Activated T-cell treated with anti-CD3 and anti-CD28 coated beads for 24 hours (primary cell): ENCODE results near the gene AKT2.

Source experiments
- DNase-seq: peaks from one replicate; pipeline ENCODE4 v3.0.0-alpha.2; 2020; ENCODE audit warnings: low read depth

The AKT2 gene

DNA sequence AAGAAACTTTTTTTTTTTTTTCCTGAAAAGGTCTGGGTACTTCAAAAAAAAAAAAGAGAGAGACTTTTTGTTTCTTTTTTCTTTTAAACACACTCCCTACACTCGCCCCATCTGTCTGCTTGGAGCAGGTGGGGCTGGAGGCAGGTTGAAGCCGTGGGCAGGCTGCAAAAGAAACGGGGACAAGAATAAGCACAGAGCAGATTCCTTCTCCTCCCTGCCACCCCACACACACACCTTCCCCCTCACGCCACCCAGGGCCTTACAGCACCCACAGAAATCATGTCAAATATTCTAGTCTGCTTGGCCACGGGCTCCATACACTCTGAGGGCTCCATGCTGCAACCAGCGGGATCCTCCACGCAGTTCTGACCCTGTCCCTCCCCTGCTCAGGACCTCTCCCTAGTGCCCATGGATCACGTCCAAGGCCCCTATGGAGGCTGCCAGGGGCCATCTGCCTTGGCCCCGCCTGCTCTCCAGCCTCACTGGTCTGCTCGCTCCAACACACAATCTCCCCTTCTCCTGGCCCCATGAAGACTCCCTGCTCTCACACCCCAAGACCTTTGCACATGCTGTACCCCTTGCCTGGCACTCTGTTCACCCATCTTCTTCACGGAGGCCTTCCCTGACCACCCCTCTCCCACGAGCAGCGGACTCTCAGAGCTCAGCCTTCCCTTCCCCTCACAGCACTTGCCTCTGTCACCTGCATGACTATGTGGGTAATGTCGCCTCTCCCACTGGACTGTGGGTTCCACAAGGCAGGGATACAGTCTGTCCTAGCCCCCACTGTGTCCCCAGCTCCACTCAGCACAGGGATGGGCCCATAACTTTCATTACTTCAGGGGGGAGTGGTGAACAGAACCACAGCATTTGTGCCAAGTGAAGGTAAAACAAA lies 11.4 kb downstream of the AKT2 start:
- DNase-seq: no peak

DNA sequence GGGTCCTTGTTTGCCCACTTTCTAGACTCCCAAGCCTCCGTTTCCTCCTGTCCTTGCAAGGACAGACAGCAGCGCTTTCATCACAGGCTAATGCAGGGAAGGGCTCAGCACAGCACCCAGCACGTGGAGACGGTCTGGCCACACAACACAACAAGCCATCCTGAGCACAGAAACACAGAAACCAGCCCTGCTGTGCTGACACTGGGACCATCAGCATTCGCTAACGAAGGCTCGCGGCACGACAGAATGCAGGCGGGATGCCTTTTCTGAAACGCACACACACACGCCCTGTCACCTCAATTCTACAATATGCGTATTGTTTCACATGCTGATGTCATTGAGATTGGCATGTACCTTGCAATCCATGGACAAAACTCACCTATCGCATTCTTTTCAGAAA lies 12.9 kb downstream of the AKT2 start:
- DNase-seq: no peak

DNA sequence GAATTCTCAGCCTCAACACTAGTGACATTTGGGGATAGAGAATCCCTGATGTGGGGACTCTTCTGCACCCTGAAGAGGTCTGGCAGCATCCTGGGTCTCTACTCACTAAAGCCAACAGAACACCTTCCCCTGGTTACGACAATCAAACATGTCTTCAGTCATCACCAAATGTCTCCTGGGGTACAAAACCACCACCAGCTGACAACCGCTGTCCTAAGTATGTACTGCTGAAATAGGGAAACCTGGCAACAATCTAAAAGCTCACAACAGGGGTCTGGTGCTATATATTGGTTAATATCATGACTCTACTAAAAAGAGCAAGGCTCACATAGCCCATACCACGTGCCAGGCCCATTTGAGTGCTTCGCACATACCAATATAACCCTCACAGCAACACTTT lies 13.4 kb downstream of the AKT2 start:
- DNase-seq: no peak

DNA sequence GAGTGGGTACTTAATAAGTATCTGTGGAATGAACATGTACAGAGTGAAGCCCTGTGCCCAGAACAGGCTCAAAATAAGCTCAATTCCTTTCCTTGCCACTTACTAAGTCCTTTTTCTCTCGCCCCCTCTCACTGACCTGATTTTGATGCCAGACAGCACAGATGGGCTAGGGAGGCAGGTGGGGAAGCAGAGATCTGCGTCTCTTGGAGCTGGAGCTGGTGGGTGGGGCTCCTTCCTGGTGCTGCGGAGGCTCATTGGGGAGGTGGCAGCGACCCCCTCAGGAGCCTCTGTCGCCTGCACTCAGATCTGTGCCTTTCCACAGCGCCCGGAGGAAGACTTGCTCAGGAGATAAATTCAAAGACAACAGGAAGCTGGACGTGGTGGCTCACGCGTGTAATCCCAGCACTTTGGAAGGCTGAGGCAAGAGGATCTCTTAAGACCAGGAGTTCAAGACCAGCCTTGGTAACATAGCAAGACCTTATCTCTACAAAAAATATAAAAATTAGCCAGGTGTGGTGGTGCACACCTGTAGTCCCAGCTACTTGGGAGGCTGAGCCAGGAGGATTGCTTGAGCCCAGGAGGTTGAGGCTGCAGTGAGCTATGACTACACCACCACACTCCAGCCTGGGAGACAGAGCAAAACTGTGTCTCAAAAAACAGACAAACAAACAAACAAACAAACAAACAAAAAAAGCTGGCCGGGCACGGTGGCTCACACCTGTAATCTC lies 14.6 kb downstream of the AKT2 start:
- no peak for DNase-seq

- no peak for DNase-seq
These were observed 15.8 kb downstream of the AKT2 start for GRCh38 chr19:40269216-40269940.

- DNase-seq: no peak
These were observed 17.5 kb downstream of the AKT2 start for GRCh38 chr19:40267601-40267997.

- DNase-seq: no peak
These were observed 18.1 kb downstream of the AKT2 start for GRCh38 chr19:40266912-40267600.

DNA sequence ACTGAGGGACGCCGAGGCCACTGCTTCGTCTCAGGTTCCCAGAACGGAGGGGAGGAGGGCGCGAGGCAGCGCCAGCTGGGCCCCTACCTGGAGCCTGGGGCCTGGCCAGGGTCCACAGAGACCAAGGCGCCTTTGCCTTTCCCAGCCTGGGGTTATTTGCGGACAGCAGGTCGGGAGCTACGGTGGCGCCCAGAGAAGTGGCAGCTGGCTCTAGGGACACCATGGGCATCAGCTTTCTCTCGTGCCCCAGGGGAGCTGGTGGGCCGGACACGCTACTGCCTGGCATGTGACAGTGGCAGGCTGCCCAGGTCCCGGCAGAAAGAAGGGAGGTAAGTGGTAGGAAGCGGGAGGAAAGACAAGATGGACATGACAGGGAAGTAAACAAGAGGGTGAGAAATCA lies 19.0 kb downstream of the AKT2 start:
- no peak for DNase-seq

GRCh38 chr19:40265763-40266099 lies 19.4 kb downstream of the AKT2 start:
- DNase-seq: no peak

GRCh38 chr19:40265055-40265762 lies 19.9 kb downstream of the AKT2 start:
- no peak for DNase-seq

DNA sequence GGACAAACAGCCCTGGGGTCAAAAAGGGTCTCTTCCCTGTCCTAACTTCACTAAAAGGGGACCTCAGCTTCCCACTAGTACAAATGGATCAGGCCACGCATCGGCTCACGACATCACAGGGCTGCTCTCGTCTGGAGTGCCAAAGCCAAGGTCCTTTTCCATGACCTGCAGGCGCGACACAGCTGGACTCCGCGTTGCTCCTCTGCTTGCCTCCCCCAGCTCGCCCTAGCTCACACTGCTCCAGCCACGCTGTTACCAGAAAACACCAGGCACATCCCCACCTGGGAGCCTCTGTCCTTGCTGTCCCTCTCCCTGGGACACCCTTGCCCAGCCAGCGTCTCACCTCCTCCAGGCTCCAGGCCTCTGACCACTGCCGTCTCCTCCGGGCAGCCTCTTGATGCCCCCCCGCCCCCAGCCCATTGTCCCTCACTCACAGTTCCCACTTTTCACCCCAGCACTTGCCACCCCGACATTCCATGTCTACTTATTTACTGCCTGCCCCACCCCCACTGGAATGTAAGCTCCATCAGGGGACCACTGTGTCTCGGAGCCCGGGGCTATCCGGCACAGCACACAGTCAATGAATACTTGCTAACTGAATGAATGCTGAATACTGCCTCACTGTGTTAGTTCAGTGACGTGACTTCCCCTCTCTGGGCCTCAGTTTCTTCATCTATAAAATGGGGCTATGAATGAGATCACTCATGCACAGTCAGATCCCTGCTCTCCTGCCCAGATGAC lies 20.7 kb downstream of the AKT2 start:
- DNase-seq: no peak

- no peak for DNase-seq
These were observed 21.5 kb downstream of the AKT2 start for GRCh38 chr19:40263440-40264313.

- DNase-seq: no peak
These were observed 22.7 kb downstream of the AKT2 start for GRCh38 chr19:40262422-40262821.

GRCh38 chr19:40261631-40262030 lies 23.5 kb downstream of the AKT2 start:
- DNase-seq: no peak

DNA sequence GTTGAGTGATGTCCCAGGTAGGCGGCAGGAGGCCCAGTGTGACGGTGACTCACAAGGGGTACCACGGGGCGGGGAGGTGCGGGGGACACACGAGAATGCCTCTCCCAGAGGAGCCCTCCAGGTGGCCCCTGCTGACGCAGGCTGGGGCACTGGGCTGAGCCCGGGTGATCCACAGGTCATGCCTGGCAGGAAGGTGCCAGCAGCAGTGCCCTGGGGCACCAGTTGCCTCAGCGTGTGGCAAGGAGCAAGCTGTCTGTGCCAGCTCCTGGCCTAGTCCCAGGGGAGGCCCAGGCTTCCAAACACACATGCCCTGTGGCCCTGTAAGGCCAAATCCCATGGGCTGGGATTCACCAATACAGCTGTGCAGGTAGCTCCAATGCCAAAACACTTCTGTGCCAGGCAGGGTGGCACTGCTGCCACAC lies 28.0 kb downstream of the AKT2 start:
- DNase-seq: no peak

DNA sequence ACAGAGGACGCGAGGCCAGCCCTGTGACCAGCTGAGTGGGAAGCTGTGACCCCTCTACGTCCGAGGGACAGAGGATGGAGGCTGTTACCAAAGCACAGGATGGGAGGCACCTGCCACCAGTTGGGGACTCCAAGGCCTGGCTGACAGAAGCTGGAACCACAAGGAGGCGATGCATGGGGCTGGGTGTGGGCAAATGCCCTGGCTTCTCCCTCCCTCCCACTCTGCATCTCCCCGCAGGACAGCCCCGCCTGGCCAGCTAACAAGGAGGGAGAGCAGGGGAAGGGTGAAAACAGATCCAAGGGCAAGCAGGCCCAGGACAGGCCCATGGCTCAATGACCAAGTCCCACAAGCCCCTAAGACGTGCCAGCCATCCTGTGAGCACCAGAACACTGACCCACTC lies 28.6 kb downstream of the AKT2 start:
- DNase-seq: no peak

DNA sequence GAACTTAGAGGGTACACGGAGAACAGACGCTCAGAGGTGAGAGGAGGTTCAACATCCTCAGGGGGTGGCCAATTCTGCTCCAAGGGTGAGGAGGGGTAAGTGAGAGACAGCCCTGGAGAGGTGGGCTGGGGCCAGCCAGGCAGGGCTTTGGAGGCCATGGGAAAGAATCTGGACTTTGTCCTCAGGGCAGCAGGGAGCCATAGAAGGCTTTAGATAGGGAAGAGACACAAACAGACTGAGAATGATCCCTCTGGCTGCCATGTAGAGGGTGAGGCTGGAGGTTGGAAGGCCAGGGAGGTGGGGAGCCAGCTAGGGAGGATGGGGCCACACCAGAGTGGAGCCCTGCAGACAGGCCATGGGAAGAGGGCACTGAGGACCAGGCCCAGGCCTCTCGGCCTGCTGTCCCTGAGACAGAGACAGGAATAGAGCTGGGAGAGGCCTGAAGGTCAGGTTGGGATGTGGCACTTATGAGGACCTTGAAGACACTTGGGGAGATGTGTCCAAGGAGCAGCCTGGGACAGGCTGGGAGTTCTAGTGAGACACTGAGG lies 29.5 kb downstream of the AKT2 start:
- no peak for DNase-seq

- DNase-seq: no peak
These were observed 30.3 kb downstream of the AKT2 start for GRCh38 chr19:40254714-40255418.

DNA sequence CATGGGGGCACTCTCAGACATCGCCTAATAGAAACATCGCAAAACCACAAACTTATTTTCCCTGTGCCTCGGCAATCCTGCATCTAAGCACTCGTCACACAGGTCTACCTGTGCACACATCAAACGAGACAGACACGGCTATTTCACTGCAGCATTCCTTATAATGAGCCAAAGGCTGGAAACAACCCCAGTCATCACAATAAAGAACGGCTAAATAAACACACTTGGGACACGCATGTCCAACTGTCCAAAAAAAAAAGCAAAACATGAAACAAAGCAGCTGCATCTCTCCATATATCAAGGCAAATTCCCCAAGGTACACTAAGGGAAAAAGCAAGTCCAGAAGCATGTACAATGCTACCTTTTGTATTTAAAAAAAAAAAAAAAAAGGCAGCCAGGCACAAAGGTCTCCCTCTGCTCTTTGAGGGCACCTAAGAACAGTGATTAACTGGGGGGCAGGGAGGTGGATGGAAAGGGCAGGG lies 31.5 kb downstream of the AKT2 start:
- DNase-seq: no peak
